HCT116 (cell line): ENCODE results near the gene PRLH. TPM values are rescaled to one million over a fixed set of nuclear protein-coding genes. Genes with fewer than 3 reads are reported as not detected.

ENCODE experiments used
- ATAC-seq: fragments of 200-7000 bp; cut with Tn5 transposase; 2 replicates; pipeline ENCODE4 v1.9.1; 2020; ENCODE audit warnings: mild to moderate bottlenecking, moderate library complexity
- BruUV-seq: library from RNA; stranded (reverse); fragments of 400-500 nt; replicated peaks from 2 replicates; lab custom pipeline; 2021; lab: Mats Ljungman, UMichigan
- CTCF ChIA-PET: fragments of 300-600 bp; sonication (Branson Sonifier 250); formaldehyde crosslinking; loops from one replicate; lab custom pipeline; 2021; ENCODE audit warnings: antibody characterized with exemption; lab: Charles Lee
- POLR2A ChIA-PET: fragments of 300-600, 350-600 bp; sonication (Branson Sonifier 250); formaldehyde crosslinking; loops from one replicate; lab custom pipeline; 2021; ENCODE audit warnings: antibody characterized with exemption; lab: Charles Lee
- RAD21 ChIA-PET, 2 experiments: fragments of 300-600 bp; sonication (Branson Sonifier 250); formaldehyde crosslinking; loops; one replicate each; lab custom pipeline; 2023; ENCODE audit warnings: low total read pairs in 2 of 2; ENCODE audit not compliant: uncharacterized antibody in 2 of 2, unreplicated experiment in 2 of 2, low non-redundant PET in 1 of 2; lab: Charles Lee
- DNase-seq: peaks from one replicate; pipeline ENCODE4 v3.0.0-alpha.2; 2010; ENCODE audit warnings: low read depth, low spot score
- H2AFZ ChIP-seq: fragments of 200-600 bp; shearing (Covaris generic), sonication (generic); 2 replicates; pipeline ENCODE4 v1.6.1; 2017; ENCODE audit warnings: low read depth, mixed run types, mixed read lengths, antibody characterized with exemption, low read length; ENCODE audit not compliant: poor library complexity, severe bottlenecking
- H3K27ac ChIP-seq: 2 replicates; pipeline ENCODE4 v1.5.1; 2012; ENCODE audit warnings: low read depth, low read length
- H3K27me3 ChIP-seq: fragments of 200-600 bp; sonication (generic); 2 replicates; pipeline ENCODE4 v1.6.1; 2016; ENCODE audit warnings: mixed run types, low read length, mixed read lengths; ENCODE audit not compliant: insufficient read depth
- H3K36me3 ChIP-seq, 2 experiments: fragments of 200-500 bp in 1 of 2; fragments of 200-600 bp in 1 of 2; sonication (Bioruptor generic) in 1 of 2; sonication (generic) in 1 of 2; 2 replicates each; pipeline versions ENCODE4 v1.5.1 to v1.6.1; 2014 to 2016; ENCODE audit warnings: low read length in 2 of 2, inconsistent platforms in 1 of 2, mixed read lengths in 1 of 2, mixed run types in 1 of 2; ENCODE audit not compliant: insufficient read depth in 2 of 2, control insufficient read depth in 1 of 2
- H3K4me1 ChIP-seq, 2 experiments: fragments of 200-600 bp in 1 of 2; sonication (generic) in 1 of 2; 2 replicates each; pipeline versions ENCODE4 v1.5.1 to v1.6.1; 2012 to 2017; ENCODE audit warnings: low read length in 2 of 2, inconsistent platforms in 1 of 2, mild to moderate bottlenecking in 1 of 2, mixed read lengths in 1 of 2, mixed run types in 1 of 2, moderate library complexity in 1 of 2; ENCODE audit not compliant: insufficient read depth in 2 of 2, control insufficient read depth in 1 of 2
- H3K4me2 ChIP-seq: fragments of 200-600 bp; sonication (generic); 2 replicates; pipeline ENCODE4 v1.6.1; 2017; ENCODE audit warnings: mixed run types, low read length, mixed read lengths
- H3K4me3 ChIP-seq, 2 experiments: fragments of 200-600 bp in 1 of 2; sonication (generic) in 1 of 2; replicated peaks in 1 of 2; 2 replicates each; pipeline ENCODE4 v1.5.1; 2011 to 2016; ENCODE audit warnings: low read length in 2 of 2, control low read depth in 1 of 2, low read depth in 1 of 2, mild to moderate bottlenecking in 1 of 2, mixed read lengths in 1 of 2, mixed run types in 1 of 2
- H3K79me2 ChIP-seq: fragments of 200-600 bp; sonication (generic); 2 replicates; pipeline ENCODE4 v1.6.1; 2017; ENCODE audit warnings: mild to moderate bottlenecking, mixed run types, low read length, moderate library complexity, mixed read lengths; ENCODE audit not compliant: insufficient read depth
- H3K9ac ChIP-seq: fragments of 200-600 bp; sonication (generic); 2 replicates; pipeline ENCODE4 v1.6.1; 2016; ENCODE audit warnings: low read length, mixed read lengths
- H3K9me2 ChIP-seq: fragments of 200-600 bp; sonication (generic), shearing (Covaris generic); 2 replicates; pipeline ENCODE4 v1.6.1; 2017; ENCODE audit warnings: mixed run types, mild to moderate bottlenecking, moderate library complexity; ENCODE audit not compliant: insufficient read depth
- H3K9me3 ChIP-seq, 2 experiments: fragments of 200-500 bp in 1 of 2; fragments of 200-600 bp in 1 of 2; sonication (Bioruptor generic) in 1 of 2; sonication (generic) in 1 of 2; 2 replicates each; pipeline ENCODE4 v1.6.1; 2014 to 2017; ENCODE audit warnings: low read length in 2 of 2, mixed read lengths in 2 of 2, inconsistent platforms in 1 of 2, low read depth in 1 of 2, mild to moderate bottlenecking in 1 of 2, mixed run types in 1 of 2, moderate library complexity in 1 of 2; ENCODE audit not compliant: control insufficient read depth in 1 of 2, insufficient read depth in 1 of 2
- H4K20me1 ChIP-seq: fragments of 200-600 bp; sonication (generic), shearing (Covaris generic); 2 replicates; pipeline ENCODE4 v1.6.1; 2017; ENCODE audit warnings: mixed run types, mild to moderate bottlenecking, moderate library complexity; ENCODE audit not compliant: insufficient read depth
- CBX3 ChIP-seq: IDR thresholded peaks from 2 replicates; pipeline ENCODE4 v1.6.1; 2012; ENCODE audit warnings: low read depth
- CTCF ChIP-seq, 3 experiments: fragments of 200-600 bp in 1 of 3; sonication (generic) in 1 of 3; IDR thresholded peaks in 2 of 3; conservative IDR thresholded peaks in 1 of 3; 2 replicates each; pipeline ENCODE4 v1.5.1; 2012 to 2017; ENCODE audit warnings: low read depth in 2 of 3, low read length in 2 of 3, antibody characterized with exemption in 1 of 3, borderline replicate concordance in 1 of 3, control low read depth in 1 of 3, mild to moderate bottlenecking in 1 of 3, mixed read lengths in 1 of 3, mixed run types in 1 of 3, moderate library complexity in 1 of 3; ENCODE audit not compliant: insufficient read depth in 1 of 3
- EGR1 ChIP-seq: IDR thresholded peaks from 2 replicates; pipeline ENCODE4 v1.6.1; 2012; ENCODE audit warnings: low read depth
- EZH2 ChIP-seq: fragments of 200-600 bp; sonication (generic); IDR thresholded peaks from 2 replicates; pipeline ENCODE4 v1.6.1; 2017; ENCODE audit warnings: antibody characterized with exemption, mixed run types
- POLR2AphosphoS5 ChIP-seq: IDR thresholded peaks from 2 replicates; pipeline ENCODE4 v1.6.1; 2011; ENCODE audit warnings: mild to moderate bottlenecking, low read depth, low read length, moderate library complexity
- RAD21 ChIP-seq: IDR thresholded peaks from 2 replicates; pipeline ENCODE4 v1.6.1; 2012; ENCODE audit warnings: low read depth, mild to moderate bottlenecking
- SIN3A ChIP-seq: IDR thresholded peaks from 2 replicates; pipeline ENCODE4 v1.6.1; 2012; ENCODE audit warnings: low read depth
- SRF ChIP-seq: IDR thresholded peaks from 2 replicates; pipeline ENCODE4 v1.6.1; 2012; ENCODE audit warnings: low read depth
- ZFX ChIP-seq: fragments of 450-650 bp; IDR thresholded peaks from 2 replicates; pipeline ENCODE4 v1.6.1; 2017
- ZNF274 ChIP-seq: fragments of 200-500 bp; sonication (Bioruptor generic); IDR thresholded peaks from 2 replicates; pipeline ENCODE4 v1.6.1; 2014; ENCODE audit warnings: mild to moderate bottlenecking, low read depth, low read length, inconsistent platforms
- intact Hi-C: fragments of 100-400 bp; cut with micrococcal nuclease; formaldehyde crosslinking; loops from 2 replicates; pipeline ENCODE4 v1.10.0; 2022
- total RNA-seq: library from RNA; stranded (reverse); gene quantifications from one replicate; pipeline ENCODE4 v1.2.1, GENCODE V29; 2021; ENCODE audit not compliant: unreplicated experiment

The PRLH gene
- total RNA-seq, 1 experiment from 2014 or later: not detected

GRCh38 chr2:237593036-237593435 lies 26.7 kb downstream of the PRLH start:
- no peaks in the 10 kb centered on the region for H3K27me3 ChIP-seq
- H3K79me2 ChIP-seq: peaks cover 14% of the 10 kb centered on the region
- no peaks in the 10 kb centered on the region for H3K9me2 ChIP-seq
- ChIA-PET POLR2A (no interaction called here), CTCF (no interaction called here), RAD21 (no interaction called here)
- DNase-seq: no peak
- BruUV-seq: no TSS peak
- no peak overlapping the region for H3K9ac ChIP-seq
- intact Hi-C loops: no loop called here
- no peak overlapping the region for H3K4me2 ChIP-seq
- TF ChIP-seq EGR1 (no peak), SRF (no peak), EZH2 (no peak), ZFX (no peak), POLR2AphosphoS5 (no peak), CBX3 (no peak), ZNF274 (no peak), RAD21 (no peak), CTCF (IDR thresholded peaks at IDR 0.05 in 2 of 3, conservative IDR thresholded peaks at IDR 0.05 in 1 of 3; ENCODE audit: borderline replicate concordance in 1 of 3, insufficient read depth in 1 of 3, low read depth in 2 of 3, low read length in 2 of 3) (no peak), SIN3A (no peak)
- H4K20me1 ChIP-seq: no peaks in the 10 kb centered on the region
- H3K4me1 ChIP-seq: peaks cover 13 to 33% of the 10 kb centered on the region in 2 experiments; a peak in 3 of 4 replicates
- H3K36me3 ChIP-seq: no peaks in the 10 kb centered on the region
- H3K9me3 ChIP-seq: no peaks in the 10 kb centered on the region
- H3K4me3 ChIP-seq: no peak overlapping the region
- no peak overlapping the region for H3K27ac ChIP-seq
- no peak for ATAC-seq
- no peak overlapping the region for H2AFZ ChIP-seq
